ENCODE results near the gene ST3GAL6. TPM values are rescaled to one million over a fixed set of nuclear protein-coding genes. Genes with fewer than 3 reads are reported as not detected.

The ST3GAL6 gene
- total RNA-seq, 1 donor from 2014 or later, result 0.44 TPM

GRCh38 chr3:98782824-98783500 is 19.8 kb downstream of the ST3GAL6 start:
- Mint-ChIP-seq H3K27ac (no peak overlapping the region), H3K9me3 (no peaks in the 10 kb centered on the region), H3K4me1 (ENCODE audit: low read depth) (peaks cover 21% of the 10 kb centered on the region), H3K4me3 (no peak overlapping the region), H3K36me3 (ENCODE audit: low read depth) (no peaks in the 10 kb centered on the region), H3K27me3 (ENCODE audit: insufficient read depth) (peaks cover 2% of the 10 kb centered on the region)
- intact Hi-C loops (cut with micrococcal nuclease), result no loop called here
- DNase-seq (ENCODE audit: low spot score), result no peak

GRCh38 chr3:98784042-98784441 is 20.9 kb downstream of the ST3GAL6 start:
- intact Hi-C loops (cut with micrococcal nuclease), result no loop called here

GRCh38 chr3:98784666-98785600 is 21.8 kb downstream of the ST3GAL6 start:
- intact Hi-C loops (cut with micrococcal nuclease), result no loop called here
- no peaks in the 10 kb centered on the region for H3K9me3 Mint-ChIP-seq
- H3K36me3 Mint-ChIP-seq (ENCODE audit: low read depth), result no peaks in the 10 kb centered on the region
- DNase-seq (ENCODE audit: low spot score), result no peak
- H3K27me3 Mint-ChIP-seq (ENCODE audit: insufficient read depth), result peaks cover 6% of the 10 kb centered on the region
- no peak overlapping the region for H3K4me3 Mint-ChIP-seq
- peaks cover 11% of the 10 kb centered on the region for H3K4me1 Mint-ChIP-seq (ENCODE audit: low read depth)
- peak overlapping the region; percentile 49 for H3K27ac Mint-ChIP-seq

More at GRCh38 chr3:98784042-98784441, 20.9 kb downstream of the ST3GAL6 start:
- H3K36me3 Mint-ChIP-seq (ENCODE audit: low read depth), result no peaks in the 10 kb centered on the region
- peaks cover 5% of the 10 kb centered on the region for H3K27me3 Mint-ChIP-seq (ENCODE audit: insufficient read depth)
- DNase-seq (ENCODE audit: low spot score), result no peak
- H3K4me1 Mint-ChIP-seq (ENCODE audit: low read depth), result peaks cover 12% of the 10 kb centered on the region
- no peak overlapping the region for H3K4me3 Mint-ChIP-seq
- H3K27ac Mint-ChIP-seq, result no peak overlapping the region
- H3K9me3 Mint-ChIP-seq, result no peaks in the 10 kb centered on the region

- H3K4me1 Mint-ChIP-seq (ENCODE audit: low read depth), result peaks cover 11% of the 10 kb centered on the region
Observed at GRCh38 chr3:98786364-98787006, 23.3 kb downstream of the ST3GAL6 start.

GRCh38 chr3:98787181-98787580 is 24.0 kb downstream of the ST3GAL6 start:
- no peaks in the 10 kb centered on the region for H3K36me3 Mint-ChIP-seq (ENCODE audit: low read depth)
- H3K4me3 Mint-ChIP-seq, result no peak overlapping the region
- no peak for DNase-seq (ENCODE audit: low spot score)
- H3K27me3 Mint-ChIP-seq (ENCODE audit: insufficient read depth), result peaks cover 8% of the 10 kb centered on the region
- H3K4me1 Mint-ChIP-seq (ENCODE audit: low read depth), result peaks cover 11% of the 10 kb centered on the region
- no peak overlapping the region for H3K27ac Mint-ChIP-seq
- no peaks in the 10 kb centered on the region for H3K9me3 Mint-ChIP-seq
- intact Hi-C loops (cut with micrococcal nuclease), result no loop called here

More at GRCh38 chr3:98786364-98787006, 23.3 kb downstream of the ST3GAL6 start:
- Mint-ChIP-seq H3K27me3 (ENCODE audit: insufficient read depth) (peaks cover 8% of the 10 kb centered on the region), H3K36me3 (ENCODE audit: low read depth) (no peaks in the 10 kb centered on the region), H3K9me3 (no peaks in the 10 kb centered on the region), H3K4me3 (no peak overlapping the region), H3K27ac (peak overlapping the region; percentile 10)
- intact Hi-C loops (cut with micrococcal nuclease), result no loop called here
- DNase-seq (ENCODE audit: low spot score), result no peak

- intact Hi-C loops (cut with micrococcal nuclease), result no loop called here
- Mint-ChIP-seq H3K4me3 (no peak overlapping the region), H3K4me1 (ENCODE audit: low read depth) (peaks cover 11% of the 10 kb centered on the region), H3K36me3 (ENCODE audit: low read depth) (no peaks in the 10 kb centered on the region), H3K27me3 (ENCODE audit: insufficient read depth) (peaks cover 8% of the 10 kb centered on the region), H3K27ac (no peak overlapping the region), H3K9me3 (no peaks in the 10 kb centered on the region)
- DNase-seq (ENCODE audit: low spot score), result no peak
Observed at GRCh38 chr3:98788651-98789050, 25.5 kb downstream of the ST3GAL6 start.

- intact Hi-C loops (cut with micrococcal nuclease), result no loop called here
- DNase-seq (ENCODE audit: low spot score), result no peak
- H3K4me1 Mint-ChIP-seq (ENCODE audit: low read depth), result peaks cover 2% of the 10 kb centered on the region
- H3K9me3 Mint-ChIP-seq, result no peaks in the 10 kb centered on the region
- no peaks in the 10 kb centered on the region for H3K36me3 Mint-ChIP-seq (ENCODE audit: low read depth)
- no peak overlapping the region for H3K4me3 Mint-ChIP-seq
- no peak overlapping the region for H3K27ac Mint-ChIP-seq
- H3K27me3 Mint-ChIP-seq (ENCODE audit: insufficient read depth), result peaks cover 7% of the 10 kb centered on the region
Observed at GRCh38 chr3:98791341-98792325, 28.5 kb downstream of the ST3GAL6 start.

- no peaks in the 10 kb centered on the region for H3K4me1 Mint-ChIP-seq (ENCODE audit: low read depth)
- intact Hi-C loops (cut with micrococcal nuclease), result no loop called here
- H3K4me3 Mint-ChIP-seq, result no peak overlapping the region
- H3K36me3 Mint-ChIP-seq (ENCODE audit: low read depth), result no peaks in the 10 kb centered on the region
- H3K27me3 Mint-ChIP-seq (ENCODE audit: insufficient read depth), result peaks cover 3% of the 10 kb centered on the region
- no peak for DNase-seq (ENCODE audit: low spot score)
- no peak overlapping the region for H3K27ac Mint-ChIP-seq
- no peaks in the 10 kb centered on the region for H3K9me3 Mint-ChIP-seq
Observed at GRCh38 chr3:98793971-98794370, 30.8 kb downstream of the ST3GAL6 start.

- no peaks in the 10 kb centered on the region for H3K36me3 Mint-ChIP-seq (ENCODE audit: low read depth)
- intact Hi-C loops (cut with micrococcal nuclease), result no loop called here
- no peaks in the 10 kb centered on the region for H3K4me1 Mint-ChIP-seq (ENCODE audit: low read depth)
- DNase-seq (ENCODE audit: low spot score), result no peak
- no peaks in the 10 kb centered on the region for H3K27me3 Mint-ChIP-seq (ENCODE audit: insufficient read depth)
- no peaks in the 10 kb centered on the region for H3K9me3 Mint-ChIP-seq
- no peak overlapping the region for H3K27ac Mint-ChIP-seq
- H3K4me3 Mint-ChIP-seq, result no peak overlapping the region
Observed at GRCh38 chr3:98796334-98796733, 33.2 kb downstream of the ST3GAL6 start.

GRCh38 chr3:98797905-98798304 is 34.8 kb downstream of the ST3GAL6 start:
- Mint-ChIP-seq H3K36me3 (ENCODE audit: low read depth) (no peaks in the 10 kb centered on the region), H3K27me3 (ENCODE audit: insufficient read depth) (no peaks in the 10 kb centered on the region), H3K4me3 (no peak overlapping the region), H3K4me1 (ENCODE audit: low read depth) (no peaks in the 10 kb centered on the region), H3K27ac (no peak overlapping the region), H3K9me3 (no peaks in the 10 kb centered on the region)
- no peak for DNase-seq (ENCODE audit: low spot score)
- intact Hi-C loops (cut with micrococcal nuclease), result no loop called here

GRCh38 chr3:98798820-98799219 is 35.7 kb downstream of the ST3GAL6 start:
- H3K4me1 Mint-ChIP-seq (ENCODE audit: low read depth), result no peaks in the 10 kb centered on the region
- H3K27ac Mint-ChIP-seq, result no peak overlapping the region
- no peaks in the 10 kb centered on the region for H3K9me3 Mint-ChIP-seq
- no peak for DNase-seq (ENCODE audit: low spot score)
- no peaks in the 10 kb centered on the region for H3K27me3 Mint-ChIP-seq (ENCODE audit: insufficient read depth)
- no peak overlapping the region for H3K4me3 Mint-ChIP-seq
- intact Hi-C loops (cut with micrococcal nuclease), result no loop called here
- no peaks in the 10 kb centered on the region for H3K36me3 Mint-ChIP-seq (ENCODE audit: low read depth)

- Mint-ChIP-seq H3K27ac (no peak overlapping the region), H3K36me3 (ENCODE audit: low read depth) (no peaks in the 10 kb centered on the region), H3K4me1 (ENCODE audit: low read depth) (no peaks in the 10 kb centered on the region), H3K4me3 (no peak overlapping the region), H3K27me3 (ENCODE audit: insufficient read depth) (no peaks in the 10 kb centered on the region), H3K9me3 (no peaks in the 10 kb centered on the region)
- no peak for DNase-seq (ENCODE audit: low spot score)
- intact Hi-C loops (cut with micrococcal nuclease), result no loop called here
Observed at GRCh38 chr3:98799479-98799878, 36.3 kb downstream of the ST3GAL6 start.
